ENCODE data around the gene C1QA.

GRCh38 chr1:22600817-22601605 is 35.4 kb upstream of the C1QA start:
- TF ChIP-seq POLR2AphosphoS5 (IDR thresholded peaks at IDR 0.05) (no peak), CTCF (IDR thresholded peaks at IDR 0.05) (no peak), POLR2A (IDR thresholded peaks at IDR 0.05) (no peak)

Measured in breast epithelium (tissue), 3 donors.